Activated CD4-positive, alpha-beta T cell treated with anti-CD3 and anti-CD28 coated beads, Interleukin-2, amount 50 U/mL, for 4 hours (primary cell): Measurements from ENCODE around the gene SRD5A3.

Source experiments
- DNase-seq, 2 experiments: peaks; one replicate each; pipeline ENCODE4 v3.0.0-alpha.2; 2020

SRD5A3 gene

DNA sequence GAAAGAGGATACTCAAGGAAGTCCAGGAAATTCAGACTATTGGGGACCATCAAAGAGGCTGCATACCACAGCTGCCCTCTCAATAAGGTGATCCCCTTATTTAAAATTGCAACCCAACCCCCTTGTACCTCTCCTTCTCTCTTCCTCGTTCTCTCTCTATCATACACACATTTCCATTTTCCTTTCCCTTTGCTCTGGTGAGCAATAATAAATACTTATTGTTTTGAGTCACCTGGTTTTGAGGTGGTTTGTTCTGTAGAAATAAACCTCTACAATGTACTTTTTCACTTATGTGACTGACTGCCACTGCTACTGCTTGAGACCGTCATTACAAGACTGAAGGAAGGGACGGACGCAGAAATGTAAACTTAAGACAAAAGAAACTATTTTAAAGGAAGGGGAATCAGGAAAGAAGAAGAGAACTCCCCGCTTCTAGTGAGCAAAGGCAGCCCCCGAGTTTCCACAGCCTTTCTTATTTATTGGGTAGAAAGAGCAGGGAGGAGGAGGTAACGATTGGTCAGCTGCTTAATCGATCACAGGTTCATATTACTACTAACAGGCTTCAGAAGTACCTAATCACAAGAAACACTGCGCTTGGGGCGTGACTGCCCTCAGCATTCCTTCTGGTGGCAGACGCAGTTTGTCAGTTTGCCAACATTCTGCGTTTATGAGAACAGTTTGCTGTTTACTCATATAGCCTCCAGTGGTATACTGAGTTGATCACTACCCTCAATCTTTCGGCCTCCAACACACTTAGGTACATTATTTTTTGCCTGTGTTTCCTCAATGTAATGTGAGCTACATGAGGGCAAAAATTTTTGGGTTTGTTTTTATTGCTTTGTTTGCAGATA, 32.8 kb downstream of the SRD5A3 start:
- DNase-seq, result no peak

DNA sequence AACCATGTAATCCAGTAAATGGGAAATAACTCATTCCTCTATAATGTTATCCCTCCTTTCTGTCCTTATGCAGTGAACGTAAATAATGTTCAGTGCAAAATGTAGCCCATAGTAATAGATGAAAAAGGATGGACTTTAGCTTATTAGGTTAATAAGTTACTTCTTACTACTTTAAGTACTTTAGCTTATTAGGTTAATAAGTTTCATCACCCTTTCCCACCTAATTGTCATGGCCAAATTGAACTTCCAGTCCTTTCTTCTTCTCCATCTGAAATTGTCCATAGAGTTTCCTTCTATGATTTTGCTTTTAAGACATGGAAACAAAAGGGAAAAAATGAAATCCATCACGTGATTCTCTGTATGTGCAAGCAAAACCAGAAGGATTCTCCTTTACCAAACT, 34.5 kb downstream of the SRD5A3 start:
- no peak for DNase-seq

DNA sequence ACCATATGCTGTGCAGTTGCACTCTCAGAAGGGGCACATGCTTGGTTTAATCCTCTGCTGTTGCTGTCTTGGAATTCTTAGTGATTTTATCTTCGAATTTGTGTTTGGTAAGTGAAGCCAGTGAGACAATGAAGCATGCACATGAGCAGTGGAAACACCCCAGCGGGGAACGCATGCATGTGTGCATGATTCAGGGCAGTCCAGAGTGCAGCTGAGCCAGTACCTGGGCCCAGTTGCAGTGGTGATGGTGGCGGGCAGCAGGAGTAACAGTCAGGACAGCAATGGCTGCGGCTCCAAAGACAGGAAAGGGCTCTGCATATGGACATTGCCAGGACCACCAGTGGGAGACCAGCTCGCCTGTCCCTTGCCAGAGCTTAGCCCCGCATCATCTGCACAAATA, 35.5 kb downstream of the SRD5A3 start:
- DNase-seq, result no peak

DNA sequence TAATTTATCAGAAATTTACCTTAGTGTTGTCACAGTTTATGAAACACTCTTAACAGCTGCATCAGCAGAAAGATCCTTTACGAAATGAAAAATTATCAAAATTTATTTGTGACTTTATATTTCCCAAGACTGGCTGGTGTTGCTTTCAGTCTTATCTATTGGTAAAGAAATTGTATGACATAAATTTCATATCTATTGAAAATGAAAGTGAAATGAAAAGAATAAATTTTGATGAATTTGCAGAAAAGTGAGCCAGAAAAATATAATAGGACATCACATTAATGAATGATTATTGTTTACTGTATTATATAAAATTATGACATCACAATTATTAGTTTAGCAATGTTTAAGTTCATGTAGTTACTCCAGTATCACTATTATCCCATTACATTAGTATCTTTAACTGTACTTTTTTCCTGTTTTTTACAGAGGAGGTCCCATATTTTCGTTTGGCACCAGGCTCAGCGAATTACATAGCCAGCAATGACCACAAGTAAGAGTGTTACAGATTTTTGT, 36.5 kb downstream of the SRD5A3 start:
- DNase-seq, result no peak

DNA sequence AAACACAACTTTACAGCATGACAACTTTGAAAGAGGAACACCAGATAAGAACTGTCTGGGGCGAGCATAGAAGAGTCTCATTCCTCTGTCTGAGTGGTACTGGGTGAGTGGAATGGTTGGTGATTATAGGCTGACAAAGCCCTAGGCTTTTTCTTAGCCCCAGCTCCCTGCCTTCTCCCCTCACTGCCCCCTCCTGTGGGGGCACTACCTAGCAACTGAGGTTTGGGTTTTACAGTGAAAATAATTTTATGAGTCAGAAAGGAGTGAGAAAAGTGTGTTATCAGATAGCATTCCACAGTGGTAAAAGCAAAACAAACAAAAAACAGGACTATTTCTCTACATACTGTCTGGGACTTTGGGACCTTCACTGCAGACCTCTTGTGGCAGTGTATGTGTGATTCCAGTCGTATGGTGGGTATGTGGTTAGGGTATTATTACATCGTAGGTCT, 39.2 kb downstream of the SRD5A3 start:
- no peak for DNase-seq

DNA sequence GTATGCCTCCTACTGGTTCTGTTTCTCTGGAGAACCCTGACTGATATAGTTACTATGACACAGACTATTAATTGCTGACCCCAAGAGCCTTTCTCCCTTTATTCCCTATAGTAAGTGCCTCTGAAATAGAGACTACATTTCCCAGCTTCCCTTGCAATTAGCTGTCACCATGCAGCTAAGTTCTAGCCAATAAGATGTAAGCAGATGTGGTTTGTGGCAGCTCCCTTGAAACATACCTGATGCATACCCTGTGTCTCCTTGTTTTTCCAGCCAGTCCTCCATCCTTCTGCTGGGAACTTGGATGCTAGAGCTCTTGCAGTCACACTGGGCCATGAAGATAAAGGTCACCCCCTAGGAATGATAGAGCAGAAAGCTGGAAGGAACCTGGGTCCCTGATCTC, 40.0 kb downstream of the SRD5A3 start:
- no peak for DNase-seq

DNA sequence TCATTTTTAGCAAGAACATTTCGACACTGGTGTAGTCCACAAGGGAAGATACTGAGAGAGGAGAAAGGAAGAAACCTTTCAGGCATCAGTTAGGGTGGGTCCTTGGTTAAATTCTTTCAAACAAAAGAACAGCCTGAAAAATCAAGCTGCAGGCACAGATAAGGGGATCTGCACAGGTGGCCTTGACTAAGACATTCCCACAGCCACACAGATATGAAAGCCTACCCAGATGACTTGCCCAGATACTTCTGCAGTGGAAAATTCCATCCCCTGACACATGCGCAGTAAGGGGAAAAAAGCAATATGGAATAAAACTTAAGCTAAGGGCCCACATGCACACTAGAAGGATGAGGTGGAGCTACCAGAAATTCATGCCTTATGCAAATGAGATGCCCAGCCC, 40.8 kb downstream of the SRD5A3 start:
- DNase-seq, result no peak

DNA sequence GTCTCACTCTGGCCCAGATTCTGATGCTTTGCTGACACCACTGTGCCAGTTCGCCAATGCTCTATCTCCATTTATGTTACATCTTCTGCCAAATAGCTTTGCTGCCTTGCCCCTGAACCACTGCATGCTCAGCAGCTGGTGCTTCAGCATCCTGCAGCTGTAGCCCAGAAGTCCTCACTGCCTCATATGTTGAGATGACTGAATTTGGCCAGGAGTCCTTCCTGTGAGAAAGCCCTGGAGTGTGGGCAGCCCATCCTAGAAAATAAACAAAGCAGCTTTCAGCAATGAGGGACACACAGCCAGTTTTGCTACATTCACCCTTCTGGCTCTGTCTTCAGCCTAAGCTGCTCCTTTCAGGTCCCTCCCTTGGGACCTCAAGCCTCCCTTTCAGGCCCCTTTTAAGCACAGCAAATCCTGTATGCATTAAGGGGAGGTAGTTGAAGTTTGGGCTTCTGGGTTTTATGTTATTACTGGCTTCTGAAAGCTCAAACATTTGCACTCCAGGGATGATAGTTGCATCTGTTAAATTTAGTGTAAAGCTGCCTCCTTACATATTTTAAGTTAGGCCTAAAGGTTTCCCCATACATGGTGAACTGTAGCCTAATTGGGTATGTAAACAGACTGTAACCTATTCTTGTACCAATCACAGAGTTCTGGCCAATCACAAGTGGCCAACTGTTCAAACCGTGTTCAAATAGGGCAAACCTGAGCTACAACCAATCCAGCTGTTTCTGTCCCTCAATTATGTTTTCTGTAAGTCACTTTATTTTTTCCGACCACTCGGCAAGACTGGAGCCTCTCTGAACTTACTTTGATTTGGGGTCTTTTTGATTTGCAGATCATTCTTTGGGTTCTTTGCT, 47.6 kb downstream of the SRD5A3 start:
- no peak for DNase-seq

DNA sequence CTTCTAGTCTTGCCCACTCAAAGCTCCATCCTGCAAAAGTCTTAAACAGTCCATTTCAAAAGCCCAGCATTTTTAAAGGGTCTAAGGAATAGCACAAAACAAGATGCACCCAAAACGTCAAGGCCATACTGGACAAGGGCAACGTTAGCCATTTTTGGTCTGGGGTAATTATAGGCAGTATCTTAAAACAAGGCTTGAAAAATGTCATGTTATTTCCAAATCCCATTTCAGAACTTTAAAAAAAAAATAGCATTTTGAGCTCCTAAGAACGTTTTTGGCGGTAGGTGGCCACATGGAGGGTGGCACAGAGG, 49.1 kb downstream of the SRD5A3 start:
- DNase-seq, result no peak

DNA sequence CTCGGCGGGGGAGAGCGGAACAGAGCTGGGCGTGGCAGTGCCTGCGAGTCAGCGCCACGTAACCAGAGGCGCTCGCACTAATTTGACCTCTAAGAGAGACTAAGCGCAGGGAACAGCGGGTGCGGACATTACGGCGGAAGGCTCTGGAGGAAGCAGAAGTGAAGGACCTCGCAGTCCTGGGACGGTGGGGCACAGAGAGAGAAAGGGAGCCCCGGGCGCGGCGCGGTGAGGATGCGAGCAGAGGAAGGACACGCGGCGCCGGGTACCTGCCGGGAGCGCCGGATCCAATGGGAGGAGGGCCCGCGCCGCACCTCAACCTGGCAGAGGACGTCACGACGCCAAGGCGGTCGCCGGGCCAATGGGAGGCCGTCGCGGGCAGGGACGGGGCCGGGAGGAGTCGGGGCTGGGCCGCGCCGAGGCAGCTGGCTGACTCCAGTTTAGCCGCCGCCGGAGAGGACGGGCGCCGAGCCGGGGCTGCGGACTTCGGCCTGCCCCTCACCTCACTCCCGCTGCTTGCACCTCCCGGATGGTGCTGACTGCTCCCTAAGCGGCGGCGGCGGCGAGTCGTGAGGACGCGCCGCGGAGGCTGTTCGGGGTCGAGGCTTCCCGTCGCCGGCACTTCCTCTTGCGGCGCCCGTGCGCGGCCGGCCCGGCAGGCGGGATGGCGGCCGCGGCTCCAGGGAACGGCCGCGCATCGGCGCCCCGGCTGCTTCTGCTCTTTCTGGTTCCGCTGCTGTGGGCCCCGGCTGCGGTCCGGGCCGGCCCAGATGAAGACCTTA, 49.7 kb downstream of the SRD5A3 start, which contains the start of gene TMEM165:
TMEM165 (plus strand) TSS at position 429 of the 779 bp plus-strand sequence; CDS start at position 662, 233 bp downstream.
- peak; percentile 83 to 85 for DNase-seq

DNA sequence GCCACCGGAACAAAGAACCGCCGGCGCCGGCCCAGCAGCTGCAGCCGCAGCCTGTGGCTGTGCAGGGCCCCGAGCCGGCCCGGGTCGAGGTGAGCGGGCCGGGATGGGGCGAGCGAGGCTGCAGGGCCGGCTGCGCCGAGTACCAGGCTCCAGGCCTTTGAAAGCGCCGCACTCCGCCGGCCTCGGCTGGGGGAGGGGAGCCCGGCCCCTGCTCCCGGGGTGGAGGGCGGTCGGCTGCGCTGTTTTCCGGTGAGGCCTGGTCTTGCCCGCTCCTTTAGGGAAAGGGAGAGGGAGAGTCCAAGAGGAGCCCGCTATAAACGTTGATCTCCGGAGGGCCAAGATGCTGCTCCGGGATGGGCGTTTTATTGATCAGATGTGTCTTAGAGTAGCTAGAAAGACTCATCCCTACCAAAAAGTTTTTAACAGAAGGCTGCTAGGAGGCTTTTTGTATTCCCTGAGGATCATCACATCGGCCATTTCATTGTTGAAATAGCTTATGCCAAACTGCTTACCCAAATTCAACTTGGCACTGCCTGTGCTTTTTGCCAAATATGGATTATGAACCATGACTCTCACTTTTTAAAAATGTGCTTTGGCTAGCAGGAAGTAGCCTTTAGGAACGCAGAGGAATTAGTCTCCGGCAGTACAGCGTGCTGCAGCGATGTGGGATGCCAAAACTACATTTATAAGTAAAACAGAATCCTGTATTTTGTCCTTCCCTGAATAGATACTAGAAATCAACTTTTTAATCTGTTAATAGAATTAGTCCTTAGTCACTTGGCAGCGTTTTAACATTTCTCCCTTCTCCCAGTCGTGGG, 50.5 kb downstream of the SRD5A3 start:
- no peak for DNase-seq

DNA sequence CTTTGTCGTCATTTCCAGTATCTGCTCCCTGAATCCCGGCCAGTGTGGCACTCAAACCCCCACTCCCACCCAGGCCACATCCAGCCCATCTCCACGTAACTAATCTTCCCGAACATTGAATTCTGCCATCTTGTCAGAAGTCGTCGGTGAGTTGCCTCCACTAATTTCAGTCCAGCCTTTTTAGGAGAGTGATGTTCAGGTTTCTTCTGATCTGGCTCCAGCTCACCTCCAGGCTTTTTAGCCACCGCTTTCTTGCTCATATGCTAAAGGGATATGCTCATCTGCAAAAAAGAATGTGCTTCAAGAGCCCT, 51.0 kb downstream of the SRD5A3 start:
- no peak for DNase-seq

DNA sequence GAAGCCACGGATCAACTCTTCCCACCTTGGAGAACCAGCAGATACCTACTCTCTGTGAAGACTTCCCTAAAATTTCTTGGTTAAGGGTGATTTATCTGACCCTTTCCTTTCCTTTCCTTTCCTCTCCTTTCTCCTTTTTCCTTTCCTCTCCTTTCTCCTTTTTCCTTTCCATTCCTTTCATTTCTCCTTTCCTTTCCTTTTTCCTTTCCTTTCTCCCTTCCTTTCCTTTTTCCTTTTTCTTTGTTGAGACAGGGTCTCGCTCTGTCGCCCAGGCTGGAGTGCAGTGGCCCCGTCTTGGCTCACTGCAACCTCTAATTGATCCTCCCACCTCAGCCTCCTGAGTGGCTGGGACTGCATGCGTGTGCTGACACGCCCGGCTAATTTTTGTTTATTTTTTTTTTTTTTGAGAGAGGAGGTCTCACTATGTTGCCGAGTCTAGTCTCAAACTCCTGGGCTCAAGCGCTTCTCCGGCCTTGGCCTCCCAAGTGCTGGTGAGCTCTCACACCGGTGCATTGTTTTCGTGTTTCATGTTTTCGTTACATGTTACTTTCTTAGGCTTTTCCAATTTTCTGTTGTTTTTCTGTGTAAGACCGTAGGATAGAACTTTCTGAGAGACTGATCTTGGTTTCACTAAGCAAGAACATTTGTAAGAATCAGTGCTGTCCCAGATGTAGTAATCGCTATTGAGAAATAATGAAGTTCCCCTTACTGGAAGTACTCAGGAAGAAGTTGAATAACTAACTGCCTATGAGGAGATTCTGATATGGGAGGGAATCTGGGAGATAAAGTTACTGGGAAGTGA, 51.7 kb downstream of the SRD5A3 start:
- DNase-seq, result no peak

DNA sequence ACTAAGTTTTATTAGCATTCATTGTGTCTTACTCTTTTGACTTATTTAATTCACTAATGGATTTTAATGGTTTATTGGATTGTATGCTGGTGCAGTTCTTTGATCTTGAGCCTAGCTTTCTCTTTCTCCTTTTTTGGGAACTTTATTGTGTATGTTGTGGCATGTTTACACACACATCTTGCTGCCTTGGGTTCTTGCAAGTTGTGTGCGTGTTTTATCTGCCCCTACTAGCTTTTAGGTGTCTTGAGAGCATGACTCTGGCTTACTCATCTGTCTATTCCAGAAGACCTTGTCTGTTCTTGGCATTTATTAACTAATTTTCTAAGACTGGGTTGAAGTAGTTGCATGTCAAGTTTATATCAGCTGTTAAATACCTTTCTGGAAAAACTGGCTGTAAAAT, 52.4 kb downstream of the SRD5A3 start:
- DNase-seq, result no peak

DNA sequence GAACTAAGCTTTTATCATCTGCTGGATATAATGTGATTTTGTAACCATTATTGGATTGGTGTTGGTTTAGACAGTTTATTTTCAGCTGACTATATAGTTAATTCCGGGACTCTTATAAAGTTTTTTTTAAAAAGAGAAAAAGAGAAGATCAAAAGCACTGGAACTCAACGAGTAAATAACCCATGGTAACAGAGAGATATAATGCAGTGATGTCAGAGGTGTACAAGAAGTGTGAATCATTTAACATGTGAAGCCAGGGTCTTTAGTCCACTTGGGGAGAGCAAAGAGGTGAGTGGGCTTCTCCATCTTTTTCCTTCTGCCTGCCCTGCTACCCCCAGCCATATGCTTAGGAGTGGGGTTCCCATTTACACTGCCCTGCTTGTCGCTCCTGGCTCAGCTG, 52.9 kb downstream of the SRD5A3 start:
- no peak for DNase-seq

DNA sequence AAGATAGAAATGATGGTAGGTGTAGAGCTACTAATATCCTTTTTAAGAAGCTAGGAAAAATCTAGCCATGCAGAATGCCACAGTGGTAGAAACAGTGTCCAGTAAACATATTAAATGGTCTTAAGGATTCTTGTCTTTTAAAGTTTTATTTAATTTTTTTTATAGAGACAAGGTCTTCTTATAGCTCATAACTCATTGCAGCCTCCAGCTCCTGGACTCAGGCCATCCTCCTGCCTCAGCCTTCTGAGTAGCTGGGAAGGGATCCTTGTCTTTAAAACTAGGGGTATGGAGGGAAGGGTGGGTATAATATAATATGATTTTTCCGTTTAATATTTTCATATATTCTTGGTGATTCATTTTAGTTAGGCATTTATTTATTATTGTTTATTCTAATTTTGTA, 53.5 kb downstream of the SRD5A3 start:
- DNase-seq, result no peak

DNA sequence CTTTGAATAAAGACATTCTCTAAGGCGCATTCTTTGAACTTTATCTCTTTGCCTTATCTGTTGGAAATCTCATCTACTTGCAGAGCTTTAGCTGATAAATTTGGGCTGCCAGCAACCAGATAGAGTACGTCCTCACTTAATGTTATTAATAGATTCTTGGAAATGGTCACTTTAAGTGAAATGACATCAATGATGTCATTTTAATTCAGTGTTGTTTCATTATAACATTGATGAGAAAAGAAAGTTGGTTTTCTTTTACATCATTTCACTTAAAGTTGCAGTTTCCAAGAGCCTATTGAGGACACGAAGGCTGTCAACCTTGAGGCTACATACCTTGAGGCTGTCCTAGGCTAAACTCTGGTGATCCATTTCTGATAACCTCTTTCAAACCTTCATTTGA, 59.0 kb downstream of the SRD5A3 start:
- no peak for DNase-seq

DNA sequence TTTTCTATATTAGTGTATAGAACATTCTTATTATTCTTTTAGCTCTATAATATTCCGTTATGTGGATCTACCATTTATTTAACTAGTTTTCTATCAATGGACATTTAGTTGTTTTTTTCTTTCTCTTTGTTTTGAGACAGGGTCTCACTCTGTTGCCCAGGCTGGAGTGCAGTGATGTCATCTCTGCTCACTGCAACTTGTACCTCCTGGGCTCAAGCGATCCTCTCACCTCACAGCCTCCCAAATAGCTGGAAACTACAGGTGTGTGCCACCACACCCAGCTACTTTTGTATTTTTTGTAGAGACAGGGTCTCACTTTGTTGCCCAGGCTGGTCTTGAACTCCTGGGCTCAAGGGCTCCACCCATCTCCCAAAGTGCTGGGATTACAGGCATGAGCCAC, 60.5 kb downstream of the SRD5A3 start:
- DNase-seq, result no peak

DNA sequence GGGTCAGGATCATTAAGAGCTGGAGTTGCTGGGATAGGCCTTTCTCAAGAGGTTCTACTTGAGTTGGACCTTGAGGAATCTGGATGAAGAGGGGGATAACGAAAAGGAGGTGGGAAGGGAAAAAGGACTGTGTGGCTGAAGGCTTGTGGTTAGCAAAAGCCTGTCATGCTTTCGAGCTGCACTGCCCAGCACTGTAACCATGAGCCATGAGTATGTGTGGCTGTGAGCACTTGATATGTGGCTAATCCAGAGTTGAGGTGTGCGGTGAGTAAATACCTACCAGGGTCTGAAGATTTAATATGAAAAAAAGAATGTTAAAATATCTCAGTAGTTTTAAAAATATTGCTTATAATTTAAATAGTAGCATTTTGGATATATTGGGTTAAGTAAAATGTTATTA, 61.1 kb downstream of the SRD5A3 start:
- DNase-seq, result no peak

DNA sequence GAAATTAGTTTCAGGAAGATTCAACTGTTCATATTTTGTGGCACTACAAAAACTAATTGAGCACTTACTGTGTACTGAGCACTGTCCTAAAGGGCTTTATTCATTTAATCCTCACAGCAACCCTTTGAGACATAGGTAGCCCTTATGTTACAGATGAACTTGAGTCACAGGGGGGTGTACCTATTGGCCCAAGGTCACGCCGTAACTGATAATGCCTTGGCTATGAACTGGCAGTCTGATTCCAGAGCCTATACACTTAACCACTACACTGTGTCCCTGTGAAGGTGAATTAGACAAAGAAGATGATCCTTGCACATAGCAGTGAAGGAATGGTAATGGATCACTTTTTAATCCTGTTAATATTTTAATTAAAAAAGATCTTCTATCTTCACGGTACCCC, 61.7 kb downstream of the SRD5A3 start:
- DNase-seq, result no peak

DNA sequence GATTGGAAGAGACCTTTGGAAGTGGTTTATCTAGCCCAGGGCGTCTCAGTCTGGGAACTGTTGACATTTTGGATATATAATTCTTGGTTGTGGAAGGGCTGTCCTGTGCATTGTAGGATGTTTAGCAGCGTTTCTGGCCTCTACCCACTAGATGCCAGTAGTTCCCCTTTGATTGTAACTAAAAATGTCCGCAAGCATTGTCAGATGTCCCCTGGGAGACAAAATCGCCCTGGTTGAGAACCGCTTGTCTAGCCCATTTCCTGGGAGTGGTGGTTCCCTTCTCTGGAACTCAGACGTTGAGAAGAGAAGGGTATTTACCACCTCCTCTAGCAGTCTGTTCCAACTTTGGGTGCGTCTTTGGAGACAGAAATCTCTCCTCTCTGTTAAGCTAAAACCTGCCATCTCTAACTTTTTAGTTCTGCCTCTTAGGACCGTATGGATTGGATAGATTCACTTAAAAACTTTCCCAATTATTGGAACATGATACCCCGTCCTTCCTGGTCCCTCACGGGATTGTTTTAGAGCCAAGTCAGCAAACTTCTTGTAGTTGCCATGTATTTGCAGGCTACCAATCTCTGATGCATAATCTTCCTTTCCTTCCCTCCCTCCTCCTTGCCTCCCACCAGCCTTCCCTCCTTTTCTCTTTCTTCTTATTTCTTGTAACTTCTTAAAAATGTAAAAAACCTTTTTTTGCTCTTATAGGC, 63.6 kb downstream of the SRD5A3 start:
- no peak for DNase-seq
